ENCODE results near the gene SLAMF1.
"Not testable (repeated sequence)": the region's sequence is repeated elsewhere in the genome, so short reads cannot be mapped to it uniquely, and the experiment has no call there.

The SLAMF1 gene

GRCh38 chr1:160641323-160642280 is 5.2 kb downstream of the SLAMF1 start:
- no peak for DNase-seq (ENCODE audit: low read depth)
- H3K4me3 ChIP-seq (ENCODE audit: low read depth, low read length): no peak overlapping the region

- no peak for DNase-seq (ENCODE audit: low read depth)
- no peak overlapping the region for H3K4me3 ChIP-seq (ENCODE audit: low read depth, low read length)
Measured at GRCh38 chr1:160640359-160641123, 6.3 kb downstream of the SLAMF1 start.

- no peak overlapping the region for H3K4me3 ChIP-seq (ENCODE audit: low read depth, low read length)
- no peak for DNase-seq (ENCODE audit: low read depth)
Measured at GRCh38 chr1:160639652-160640051, 7.2 kb downstream of the SLAMF1 start.

GRCh38 chr1:160638926-160639325 is 7.9 kb downstream of the SLAMF1 start:
- no peak for DNase-seq (ENCODE audit: low read depth)
- no peak overlapping the region for H3K4me3 ChIP-seq (ENCODE audit: low read depth, low read length)

GRCh38 chr1:160638540-160638857 is 8.3 kb downstream of the SLAMF1 start:
- H3K4me3 ChIP-seq (ENCODE audit: low read depth, low read length): no peak overlapping the region
- no peak for DNase-seq (ENCODE audit: low read depth)

- H3K4me3 ChIP-seq (ENCODE audit: low read depth, low read length): no peak overlapping the region
- no peak for DNase-seq (ENCODE audit: low read depth)
Measured at GRCh38 chr1:160637821-160638539, 8.9 kb downstream of the SLAMF1 start.

- no peak for DNase-seq (ENCODE audit: low read depth)
- H3K4me3 ChIP-seq (ENCODE audit: low read depth, low read length): no peak overlapping the region
Measured at GRCh38 chr1:160637065-160637464, 9.8 kb downstream of the SLAMF1 start.

GRCh38 chr1:160636547-160636946 is 10.3 kb downstream of the SLAMF1 start:
- H3K4me3 ChIP-seq (ENCODE audit: low read depth, low read length): no peak overlapping the region
- no peak for DNase-seq (ENCODE audit: low read depth)

GRCh38 chr1:160636076-160636475 is 10.8 kb downstream of the SLAMF1 start:
- no peak overlapping the region for H3K4me3 ChIP-seq (ENCODE audit: low read depth, low read length)
- no peak for DNase-seq (ENCODE audit: low read depth)

- DNase-seq (ENCODE audit: low read depth): no peak
- H3K4me3 ChIP-seq (ENCODE audit: low read depth, low read length): no peak overlapping the region
Measured at GRCh38 chr1:160634543-160635491, 12.0 kb downstream of the SLAMF1 start.

- DNase-seq (ENCODE audit: low read depth): no peak
- H3K4me3 ChIP-seq (ENCODE audit: low read depth, low read length): no peak overlapping the region
Measured at GRCh38 chr1:160633330-160633903, 13.4 kb downstream of the SLAMF1 start.

- H3K4me3 ChIP-seq (ENCODE audit: low read depth, low read length): no peak overlapping the region
- no peak for DNase-seq (ENCODE audit: low read depth)
Measured at GRCh38 chr1:160631983-160632625, 14.7 kb downstream of the SLAMF1 start.

- H3K4me3 ChIP-seq (ENCODE audit: low read depth, low read length): no peak overlapping the region
- DNase-seq (ENCODE audit: low read depth): no peak
Measured at GRCh38 chr1:160630523-160631451, 16.1 kb downstream of the SLAMF1 start.

- no peak overlapping the region for H3K4me3 ChIP-seq (ENCODE audit: low read depth, low read length)
- DNase-seq (ENCODE audit: low read depth): no peak
Measured at GRCh38 chr1:160629286-160630210, 17.3 kb downstream of the SLAMF1 start.

- no peak for DNase-seq (ENCODE audit: low read depth)
Measured at GRCh38 chr1:160628799-160629263, 18.0 kb downstream of the SLAMF1 start.

GRCh38 chr1:160627677-160628289 is 19.1 kb downstream of the SLAMF1 start:
- not testable (repeated sequence) for H3K4me3 ChIP-seq (ENCODE audit: low read depth, low read length); DNase-seq (ENCODE audit: low read depth)

More at GRCh38 chr1:160628799-160629263, 18.0 kb downstream of the SLAMF1 start:
- no peak overlapping the region for H3K4me3 ChIP-seq (ENCODE audit: low read depth, low read length)

Data from skeletal muscle cell (primary cell).